Measurements from ENCODE around the gene RGS6. TPM values are rescaled to one million over a fixed set of nuclear protein-coding genes. Genes with fewer than 3 reads are reported as not detected.

RGS6 gene
- total RNA-seq, 2 experiments from 2014 or later = not detected

DNA sequence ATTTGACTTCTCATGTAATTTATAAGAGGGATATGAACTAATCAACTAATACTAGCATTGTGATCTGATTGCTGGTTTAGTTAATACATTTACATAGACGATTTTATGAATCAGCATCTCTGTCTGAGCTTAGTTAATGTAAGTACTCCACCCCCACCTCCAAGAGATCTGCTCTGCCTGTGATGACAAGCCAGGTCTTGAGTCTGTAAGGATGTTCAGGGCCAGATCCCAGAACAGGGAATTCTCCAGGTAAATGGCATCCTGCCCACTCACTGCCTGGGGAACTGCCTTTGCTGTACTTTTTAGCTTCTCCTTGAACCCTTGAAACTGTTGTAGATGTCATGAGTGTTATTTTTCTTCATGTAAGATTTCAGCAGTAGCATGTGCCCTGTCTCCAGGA, 289.8 kb downstream of the RGS6 start:
- H3K27ac ChIP-seq (ENCODE audit: low read depth, low read length, poor library complexity, severe bottlenecking) = no peak overlapping the region
- no peaks in the 10 kb centered on the region for H3K9me2 ChIP-seq (ENCODE audit: insufficient read depth, low read length)
- H3K36me3 ChIP-seq (ENCODE audit: insufficient read depth, low read length) = no peaks in the 10 kb centered on the region
- H3K4me1 ChIP-seq (ENCODE audit: insufficient read depth, low read length, poor library complexity, severe bottlenecking) = no peaks in the 10 kb centered on the region
- POLR2A ChIA-PET = no interaction called here
- CTCF ChIA-PET (ENCODE audit: unreplicated experiment) = no interaction called here
- 0 out of 2 replicates have a peak, but pooled peaks cover 11% of the 10 kb centered on the region for H3K9me3 ChIP-seq (ENCODE audit: low read length)
- no peak for DNase-seq (ENCODE audit: low spot score)
- no peaks in the 10 kb centered on the region for H3K79me2 ChIP-seq (ENCODE audit: insufficient read depth, low read depth, low read length)
- no peak overlapping the region for H2AFZ ChIP-seq (ENCODE audit: low read length)
- no peaks in the 10 kb centered on the region for H4K20me1 ChIP-seq (ENCODE audit: insufficient read depth, low read length)
- no TSS peak for BruUV-seq (replicated peaks)
- no peak overlapping the region for H3K4me2 ChIP-seq (ENCODE audit: low read length)
- intact Hi-C loops (cut with micrococcal nuclease; ENCODE audit: unreplicated experiment) = no loop called here
- H3K4me3 ChIP-seq (ENCODE audit: low read depth, low read length, poor library complexity, severe bottlenecking) = no peak overlapping the region
- no peak for TF ChIP-seq EZH2phosphoT487 (IDR thresholded peaks at IDR 0.05; ENCODE audit: borderline replicate concordance, low read depth, low read length)
- TF ChIP-seq, protein P1, sequence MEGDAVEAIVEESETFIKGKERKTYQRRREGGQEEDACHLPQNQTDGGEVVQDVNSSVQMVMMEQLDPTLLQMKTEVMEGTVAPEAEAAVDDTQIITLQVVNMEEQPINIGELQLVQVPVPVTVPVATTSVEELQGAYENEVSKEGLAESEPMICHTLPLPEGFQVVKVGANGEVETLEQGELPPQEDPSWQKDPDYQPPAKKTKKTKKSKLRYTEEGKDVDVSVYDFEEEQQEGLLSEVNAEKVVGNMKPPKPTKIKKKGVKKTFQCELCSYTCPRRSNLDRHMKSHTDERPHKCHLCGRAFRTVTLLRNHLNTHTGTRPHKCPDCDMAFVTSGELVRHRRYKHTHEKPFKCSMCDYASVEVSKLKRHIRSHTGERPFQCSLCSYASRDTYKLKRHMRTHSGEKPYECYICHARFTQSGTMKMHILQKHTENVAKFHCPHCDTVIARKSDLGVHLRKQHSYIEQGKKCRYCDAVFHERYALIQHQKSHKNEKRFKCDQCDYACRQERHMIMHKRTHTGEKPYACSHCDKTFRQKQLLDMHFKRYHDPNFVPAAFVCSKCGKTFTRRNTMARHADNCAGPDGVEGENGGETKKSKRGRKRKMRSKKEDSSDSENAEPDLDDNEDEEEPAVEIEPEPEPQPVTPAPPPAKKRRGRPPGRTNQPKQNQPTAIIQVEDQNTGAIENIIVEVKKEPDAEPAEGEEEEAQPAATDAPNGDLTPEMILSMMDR (conservative IDR thresholded peaks at IDR 0.05; ENCODE audit: low read length) = no peak

DNA sequence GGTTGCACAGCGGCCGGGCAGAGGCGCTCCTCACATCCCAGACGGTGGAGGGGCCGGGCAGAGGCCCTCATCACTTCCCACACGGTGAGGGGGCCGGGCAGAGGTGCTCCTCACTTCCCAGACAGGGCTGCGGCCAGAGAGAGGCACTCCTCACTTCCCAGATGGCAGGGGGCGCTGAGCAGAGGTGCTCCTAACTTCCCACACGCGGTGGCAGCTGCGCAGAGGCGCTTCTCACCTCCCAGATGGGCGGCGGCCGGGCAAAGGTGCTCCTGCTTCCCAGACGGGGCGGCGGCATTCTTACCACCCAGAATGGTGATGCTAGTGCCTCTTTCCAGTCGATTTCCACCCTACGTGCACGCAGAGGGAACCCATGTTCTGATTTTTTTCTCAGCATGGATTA, 304.4 kb downstream of the RGS6 start:
- Histone ChIP-seq H3K27ac (ENCODE audit: low read depth, low read length, poor library complexity, severe bottlenecking) (no peak overlapping the region), H3K4me1 (ENCODE audit: insufficient read depth, low read length, poor library complexity, severe bottlenecking) (no peaks in the 10 kb centered on the region), H4K20me1 (ENCODE audit: insufficient read depth, low read length) (no peaks in the 10 kb centered on the region), H3K9me2 (ENCODE audit: insufficient read depth, low read length) (no peaks in the 10 kb centered on the region), H3K4me2 (ENCODE audit: low read length) (no peak overlapping the region), H3K9me3 (ENCODE audit: low read length) (no peaks in the 10 kb centered on the region), H3K79me2 (ENCODE audit: insufficient read depth, low read depth, low read length) (no peaks in the 10 kb centered on the region), H3K4me3 (ENCODE audit: low read depth, low read length, poor library complexity, severe bottlenecking) (no peak overlapping the region), H3K36me3 (ENCODE audit: insufficient read depth, low read length) (no peaks in the 10 kb centered on the region), H2AFZ (ENCODE audit: low read length) (no peak overlapping the region)
- no peak for TF ChIP-seq EZH2phosphoT487 (IDR thresholded peaks at IDR 0.05; ENCODE audit: borderline replicate concordance, low read depth, low read length)
- TF ChIP-seq, protein P1 (conservative IDR thresholded peaks at IDR 0.05; ENCODE audit: low read length) = no peak
- no TSS peak for BruUV-seq (replicated peaks)
- DNase-seq (ENCODE audit: low spot score) = no peak
- ChIA-PET POLR2A (no interaction called here), CTCF (ENCODE audit: unreplicated experiment) (no interaction called here)
- intact Hi-C loops (cut with micrococcal nuclease; ENCODE audit: unreplicated experiment) = no loop called here

DNA sequence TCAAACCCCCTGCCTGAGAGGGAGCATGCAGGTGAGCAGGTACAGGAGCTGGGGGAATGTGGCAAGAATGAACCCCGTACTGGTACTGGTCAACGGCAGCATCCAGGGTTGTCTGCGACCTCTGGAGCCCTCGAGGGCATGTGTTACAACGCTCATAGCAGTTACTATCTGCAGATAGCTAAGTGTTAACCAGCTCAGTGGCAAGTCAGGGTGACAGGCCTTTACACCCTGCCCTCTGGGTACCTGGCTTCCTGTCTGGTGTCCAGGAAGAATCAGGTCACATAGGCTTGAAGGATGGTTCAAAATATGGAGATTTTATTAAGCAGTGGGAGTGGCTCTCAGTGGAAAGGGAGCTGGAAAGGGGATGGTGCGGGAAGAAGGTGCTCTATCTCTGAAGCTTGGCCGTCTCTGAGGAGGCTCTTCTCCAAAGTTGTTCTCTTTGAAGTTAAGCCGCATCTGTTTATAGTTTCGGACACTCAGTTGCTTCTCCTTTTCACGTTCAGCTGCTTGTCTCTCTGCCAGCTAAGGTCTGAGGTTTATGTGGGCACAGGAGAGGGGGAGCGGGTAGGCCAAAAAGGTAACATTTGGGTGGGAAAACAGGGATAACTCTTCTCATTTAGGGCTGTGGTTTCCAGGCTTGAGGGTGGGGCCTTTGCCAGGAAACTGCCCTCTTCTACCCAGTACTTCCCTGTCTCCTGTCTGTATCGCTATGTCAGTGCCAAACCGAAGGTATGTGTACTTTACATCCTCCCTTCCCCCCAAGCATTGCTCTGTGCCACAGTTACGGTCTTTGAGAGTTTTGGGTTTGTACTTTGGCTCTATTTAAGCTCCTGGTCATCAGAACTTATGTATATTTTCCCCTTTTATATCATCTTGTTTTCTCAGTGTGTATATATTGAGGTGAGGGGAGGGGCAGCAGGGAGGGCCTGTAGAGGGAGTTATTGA, 305.8 kb downstream of the RGS6 start:
- no peak overlapping the region for H2AFZ ChIP-seq (ENCODE audit: low read length)
- no peaks in the 10 kb centered on the region for H3K4me1 ChIP-seq (ENCODE audit: insufficient read depth, low read length, poor library complexity, severe bottlenecking)
- H3K4me2 ChIP-seq (ENCODE audit: low read length) = no peak overlapping the region
- no peak overlapping the region for H3K4me3 ChIP-seq (ENCODE audit: low read depth, low read length, poor library complexity, severe bottlenecking)
- TF ChIP-seq EZH2phosphoT487 (IDR thresholded peaks at IDR 0.05; ENCODE audit: borderline replicate concordance, low read depth, low read length) = no peak
- TF ChIP-seq, protein P1 (conservative IDR thresholded peaks at IDR 0.05; ENCODE audit: low read length) = no peak
- BruUV-seq (replicated peaks) = no TSS peak
- intact Hi-C loops (cut with micrococcal nuclease; ENCODE audit: unreplicated experiment) = no loop called here
- DNase-seq (ENCODE audit: low spot score) = no peak
- H3K27ac ChIP-seq (ENCODE audit: low read depth, low read length, poor library complexity, severe bottlenecking) = no peak overlapping the region
- no peaks in the 10 kb centered on the region for H4K20me1 ChIP-seq (ENCODE audit: insufficient read depth, low read length)
- no peaks in the 10 kb centered on the region for H3K9me2 ChIP-seq (ENCODE audit: insufficient read depth, low read length)
- CTCF ChIA-PET (ENCODE audit: unreplicated experiment) = no interaction called here
- no peaks in the 10 kb centered on the region for H3K79me2 ChIP-seq (ENCODE audit: insufficient read depth, low read depth, low read length)
- H3K36me3 ChIP-seq (ENCODE audit: insufficient read depth, low read length) = no peaks in the 10 kb centered on the region
- POLR2A ChIA-PET = no interaction called here
- no peaks in the 10 kb centered on the region for H3K9me3 ChIP-seq (ENCODE audit: low read length)

Measured in OCI-LY7 (cell line).